Measurements from ENCODE around the gene ATP5ME.

GRCh38 chr4:648579-649292, 25.3 kb downstream of the ATP5ME start:
- no peak for TF ChIP-seq CTCF (IDR thresholded peaks at IDR 0.05 in 2 of 3, conservative IDR thresholded peaks at IDR 0.05 in 1 of 3; ENCODE audit: borderline replicate concordance in 1 of 3, insufficient read depth in 1 of 3, low read depth in 2 of 3, low read length in 2 of 3)
- TF ChIP-seq SIN3A (IDR thresholded peaks at IDR 0.05; ENCODE audit: low read depth), result no peak
- TF ChIP-seq SRF (IDR thresholded peaks at IDR 0.05; ENCODE audit: low read depth), result no peak
- no peak for TF ChIP-seq YY1 (IDR thresholded peaks at IDR 0.05; ENCODE audit: extremely low read depth, insufficient replicate concordance, low read depth, low read length)
- TF ChIP-seq ZNF274 (IDR thresholded peaks at IDR 0.05; ENCODE audit: low read depth, low read length), result no peak
- TF ChIP-seq EZH2 (IDR thresholded peaks at IDR 0.05), result no peak
- TF ChIP-seq POLR2A (IDR thresholded peaks at IDR 0.05; ENCODE audit: borderline replicate concordance, extremely low read depth, insufficient read depth, insufficient read length), result no peak
- TF ChIP-seq RAD21 (IDR thresholded peaks at IDR 0.05; ENCODE audit: low read depth), result no peak
- TF ChIP-seq POLR2AphosphoS5 (IDR thresholded peaks at IDR 0.05; ENCODE audit: low read depth, low read length), result no peak
